GM18858 (cell line): ENCODE results near the gene RNF212.
"Not testable (repeated sequence)": the region's sequence is repeated elsewhere in the genome, so short reads cannot be mapped to it uniquely, and the experiment has no call there.

Source experiments
- ATAC-seq: cut with Tn5 transposase; IDR thresholded peaks from one replicate; pipeline ENCODE4 v1.9.1; 2021; ENCODE audit not compliant: unreplicated experiment

The RNF212 gene

GRCh38 chr4:1069394-1069793, 44.0 kb downstream of the RNF212 start:
- no peak for ATAC-seq

- ATAC-seq = no peak
Measured at GRCh38 chr4:1065732-1066131, 47.6 kb downstream of the RNF212 start.

- ATAC-seq = no peak
Measured at GRCh38 chr4:1062419-1062818, 50.9 kb downstream of the RNF212 start.

- ATAC-seq = no peak
Measured at GRCh38 chr4:1061760-1062159, 51.6 kb downstream of the RNF212 start.

- no peak for ATAC-seq
Measured at GRCh38 chr4:1061056-1061700, 52.2 kb downstream of the RNF212 start.

- ATAC-seq = no peak
Measured at GRCh38 chr4:1060621-1061020, 52.7 kb downstream of the RNF212 start.

GRCh38 chr4:1060121-1060520, 53.2 kb downstream of the RNF212 start:
- ATAC-seq = no peak

GRCh38 chr4:1058997-1059665, 54.2 kb downstream of the RNF212 start:
- no peak for ATAC-seq

- ATAC-seq = no peak
Measured at GRCh38 chr4:1058198-1058996, 55.0 kb downstream of the RNF212 start.

- ATAC-seq = no peak
Measured at GRCh38 chr4:1057403-1057745, 56.0 kb downstream of the RNF212 start.

- ATAC-seq = no peak
Measured at GRCh38 chr4:1056671-1057402, 56.5 kb downstream of the RNF212 start.

GRCh38 chr4:1055721-1056590, 57.4 kb downstream of the RNF212 start:
- no peak for ATAC-seq

GRCh38 chr4:1055243-1055701, 58.1 kb downstream of the RNF212 start:
- not testable (repeated sequence) for ATAC-seq

GRCh38 chr4:1054696-1055242, 58.6 kb downstream of the RNF212 start:
- not testable (repeated sequence) for ATAC-seq

GRCh38 chr4:1053891-1054290, 59.5 kb downstream of the RNF212 start:
- ATAC-seq = not testable (repeated sequence)

GRCh38 chr4:1053080-1053661, 60.2 kb downstream of the RNF212 start:
- ATAC-seq = no peak

- no peak for ATAC-seq
Measured at GRCh38 chr4:1052231-1052671, 61.1 kb downstream of the RNF212 start.

GRCh38 chr4:1051472-1051871, 61.9 kb downstream of the RNF212 start:
- ATAC-seq = no peak

GRCh38 chr4:1050486-1051213, 62.7 kb downstream of the RNF212 start:
- ATAC-seq = no peak
